Tibial artery (tissue), 4 donors: ENCODE measurements around the gene DGKI.

Source experiments
- DNase-seq, 2 donors: peaks; one replicate each; pipeline ENCODE4 v3.0.0-alpha.2; 2019
- H3K27ac ChIP-seq, 2 donors: fragments of 200-600 bp; sonication (generic) in 1 of 2; 1 replicate in 1 of 2; 2 replicates in 1 of 2; pipeline ENCODE4 v1.5.1; 2018 to 2019; ENCODE audit warnings: mild to moderate bottlenecking in 1 of 2
- H3K27me3 ChIP-seq, 2 donors: fragments of 200-600 bp; sonication (generic) in 1 of 2; one replicate each; pipeline versions ENCODE4 v1.5.1 to v1.6.0; 2016 to 2019
- H3K36me3 ChIP-seq, 3 donors: fragments of 200-600 bp; sonication (generic) in 2 of 3; one replicate each; pipeline ENCODE4 v1.5.1; 2016 to 2019; ENCODE audit warnings: mild to moderate bottlenecking in 2 of 3
- H3K4me1 ChIP-seq, 4 donors: fragments of 200-600 bp; sonication (generic) in 2 of 4; 1 replicate in 3 of 4; 2 replicates in 1 of 4; pipeline ENCODE4 v1.5.1; 2016 to 2019
- H3K4me3 ChIP-seq, 2 donors: fragments of 200-600 bp; sonication (generic) in 1 of 2; 1 replicate in 1 of 2; 2 replicates in 1 of 2; pipeline ENCODE4 v1.5.1; 2018 to 2019; ENCODE audit warnings: mild to moderate bottlenecking in 2 of 2
- H3K9me3 ChIP-seq, 3 donors: fragments of 200-600 bp; sonication (generic) in 1 of 3; one replicate each; pipeline ENCODE4 v1.5.1; 2016 to 2019
- CTCF ChIP-seq, 2 experiments: fragments of 200-600 bp in 1 of 2; fragments of 450-650 bp in 1 of 2; IDR thresholded peaks; one replicate each; pipeline ENCODE4 v1.5.1; 2017 to 2019; ENCODE audit warnings: antibody characterized with exemption in 2 of 2, mild to moderate bottlenecking in 1 of 2, moderate library complexity in 1 of 2
- intact Hi-C: fragments of 100-400 bp; cut with DNase I; formaldehyde crosslinking; loops from one replicate; pipeline ENCODE4 v1.15.0; 2023; ENCODE audit warnings: low total_unique reads

Gene DGKI

DNA sequence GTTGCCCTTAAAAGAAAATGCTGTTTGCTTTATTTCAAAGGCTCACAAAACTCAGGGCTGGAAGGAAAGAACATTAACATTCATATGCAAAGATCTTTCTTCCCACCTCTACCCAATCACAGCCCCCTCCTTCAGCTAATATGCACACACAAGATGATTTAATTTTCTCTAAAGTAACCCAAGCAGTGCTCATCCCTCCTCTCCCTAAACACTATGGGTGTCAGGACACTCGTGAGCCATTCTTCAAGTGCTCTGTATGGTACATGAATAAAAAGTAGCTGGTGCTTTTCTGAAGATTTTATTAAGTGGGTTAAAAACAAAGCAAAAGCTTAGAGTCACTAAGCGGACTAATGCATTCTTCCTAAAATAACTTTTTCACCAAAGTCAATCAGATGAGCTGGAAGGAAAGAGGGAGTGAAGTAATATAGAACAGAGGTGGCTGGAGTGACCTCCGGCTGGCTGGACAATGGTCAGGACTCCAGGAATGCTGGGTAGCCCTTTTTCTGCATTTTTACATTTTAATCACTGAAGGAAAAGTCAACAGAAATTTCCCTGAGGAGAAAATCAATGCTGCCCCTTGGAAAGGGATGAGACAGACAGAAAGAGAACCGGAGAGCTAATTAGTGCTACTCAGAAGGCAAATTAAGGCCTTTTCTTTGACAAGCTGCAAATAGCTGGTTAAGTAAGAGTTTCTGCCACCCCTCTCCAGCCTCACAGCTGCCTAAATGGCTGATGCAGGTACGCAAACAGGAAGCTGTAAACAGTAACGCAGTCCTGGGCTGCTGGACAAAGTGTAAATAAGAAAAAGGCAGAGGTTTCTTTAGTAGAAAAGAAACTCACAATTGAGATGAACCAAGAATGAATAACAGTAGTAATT lies 6.6 kb downstream of the DGKI start:
- Histone ChIP-seq H3K9me3 (no peaks in the 10 kb centered on the region), H3K27ac (no peak overlapping the region), H3K36me3 (no peaks in the 10 kb centered on the region), H3K4me1 (peaks cover 0 to 22% (median 8%) of the 10 kb centered on the region in 4 donors), H3K4me3 (no peak overlapping the region), H3K27me3 (peaks cover 0 to 2% of the 10 kb centered on the region in 2 donors)
- no peak for TF ChIP-seq CTCF (IDR thresholded peaks at IDR 0.05)
- intact Hi-C loops = no loop called here
- no peak for DNase-seq

GRCh38 chr7:137838706-137839315 lies 8.0 kb downstream of the DGKI start:
- Histone ChIP-seq H3K9me3 (no peaks in the 10 kb centered on the region), H3K4me3 (no peak overlapping the region), H3K27me3 (no peaks in the 10 kb centered on the region), H3K4me1 (peaks cover 0 to 35% (median 8%) of the 10 kb centered on the region in 4 donors), H3K27ac (no peak overlapping the region), H3K36me3 (no peaks in the 10 kb centered on the region)
- no peak for DNase-seq
- intact Hi-C loops = no loop called here
- no peak for TF ChIP-seq CTCF (IDR thresholded peaks at IDR 0.05)

DNA sequence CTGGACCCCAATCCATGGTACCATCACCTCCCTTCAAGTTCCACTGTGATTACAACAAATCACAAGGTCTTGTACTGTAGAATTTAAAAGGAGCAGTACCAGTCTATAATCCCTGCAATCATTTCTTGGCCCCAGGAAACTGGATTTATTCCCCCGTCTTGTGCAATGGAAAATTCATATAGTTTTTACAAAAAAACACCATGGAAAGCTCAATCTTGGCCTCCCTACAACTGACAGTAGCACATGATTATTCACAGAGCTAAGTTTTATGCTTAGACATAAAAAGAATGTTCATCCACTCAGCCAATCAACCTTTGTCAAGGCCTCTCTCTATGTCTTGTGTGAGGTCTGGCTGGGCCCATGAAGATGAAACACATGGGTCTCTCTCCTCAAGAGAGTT lies 10.2 kb downstream of the DGKI start:
- intact Hi-C loops = no loop called here
- TF ChIP-seq CTCF (IDR thresholded peaks at IDR 0.05) = no peak
- Histone ChIP-seq H3K4me3 (no peak overlapping the region), H3K36me3 (no peaks in the 10 kb centered on the region), H3K4me1 (peaks cover 0 to 35% (median 8%) of the 10 kb centered on the region in 4 donors), H3K27ac (peak overlapping the region; percentile 55 to 64), H3K9me3 (peaks cover 0 to 6% (median 0%) of the 10 kb centered on the region in 3 donors), H3K27me3 (no peaks in the 10 kb centered on the region)
- no peak for DNase-seq

- peak overlapping the region; percentile 55 to 64 for H3K27ac ChIP-seq
- H3K4me3 ChIP-seq = no peak overlapping the region
- no peaks in the 10 kb centered on the region for H3K27me3 ChIP-seq
- TF ChIP-seq CTCF (IDR thresholded peaks at IDR 0.05) = no peak
- H3K4me1 ChIP-seq = peaks cover 0 to 35% (median 8%) of the 10 kb centered on the region in 4 donors
- DNase-seq = no peak
- H3K9me3 ChIP-seq = peaks cover 0 to 6% (median 0%) of the 10 kb centered on the region in 3 donors
- no peaks in the 10 kb centered on the region for H3K36me3 ChIP-seq
- intact Hi-C loops = no loop called here
Measured at GRCh38 chr7:137836113-137836509, 10.7 kb downstream of the DGKI start.

DNA sequence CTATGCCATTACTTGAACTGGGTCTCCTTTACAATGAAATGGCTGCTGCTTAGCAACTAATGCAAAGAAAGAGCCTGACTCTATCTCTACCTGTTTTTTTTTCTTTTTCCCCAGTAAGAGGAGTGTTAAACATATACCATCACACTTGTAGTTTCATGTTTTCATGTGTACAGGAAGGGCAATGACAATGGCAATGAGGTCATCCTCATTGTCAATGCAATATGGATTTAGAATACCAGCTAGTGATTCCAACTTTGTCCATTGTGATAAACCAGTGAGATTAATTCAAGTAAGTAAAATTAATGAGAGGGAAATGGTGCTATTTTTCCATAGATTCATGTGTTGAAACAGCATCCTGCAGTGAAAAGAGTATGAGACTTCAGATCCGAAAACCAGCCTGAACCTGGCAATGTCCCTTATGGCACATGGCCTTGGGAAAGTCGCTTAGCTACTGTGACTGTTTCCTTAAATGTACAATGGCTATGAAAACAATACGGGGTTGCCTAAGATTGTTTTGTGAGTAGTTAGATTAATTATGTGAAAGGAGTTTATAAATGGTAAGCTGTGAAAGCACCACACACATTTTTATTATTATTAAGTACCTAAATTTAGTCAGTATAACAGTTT lies 11.2 kb downstream of the DGKI start:
- Histone ChIP-seq H3K27me3 (no peaks in the 10 kb centered on the region), H3K9me3 (peaks cover 0 to 6% (median 0%) of the 10 kb centered on the region in 3 donors), H3K27ac (peak overlapping the region; percentile 55 to 64), H3K4me1 (peaks cover 0 to 36% (median 8%) of the 10 kb centered on the region in 4 donors), H3K36me3 (no peaks in the 10 kb centered on the region), H3K4me3 (no peak overlapping the region)
- DNase-seq = no peak
- no peak for TF ChIP-seq CTCF (IDR thresholded peaks at IDR 0.05)
- intact Hi-C loops = no loop called here
